ENCODE data around the gene SNTG2. TPM values are rescaled to one million over a fixed set of nuclear protein-coding genes. Genes with fewer than 3 reads are reported as not detected.
"Not testable (repeated sequence)": the region's sequence is repeated elsewhere in the genome, so short reads cannot be mapped to it uniquely, and the experiment has no call there.

SNTG2 gene
- total and polyA plus RNA-seq, 12 donors, result 0.26 to 4.3 (median 0.72) TPM; not detected in 1

- no peak overlapping the region for H3K4me3 ChIP-seq
- no peak overlapping the region for H3K27ac ChIP-seq
- intact Hi-C loops (cut with DNase I), result no loop called here
- no peaks in the 10 kb centered on the region for H3K4me1 ChIP-seq (replicated peaks in 1 of 2)
- H3K36me3 ChIP-seq (replicated peaks in 1 of 2), result no peaks in the 10 kb centered on the region
- TF ChIP-seq CTCF (IDR thresholded peaks at IDR 0.05) (no peak), POLR2A (IDR thresholded peaks at IDR 0.05) (no peak)
- WGBS, 4 donors, result 71 to 86% (median 78%) methylated on average over 12 to 17 of the region's 17 CpGs
- H3K27me3 ChIP-seq, result no peaks in the 10 kb centered on the region
- no peaks in the 10 kb centered on the region for H3K9me3 ChIP-seq (replicated peaks in 1 of 3)
- DNase-seq, result no peak
Measured at GRCh38 chr2:1082456-1083205, 132.0 kb downstream of the SNTG2 start.

GRCh38 chr2:1088192-1088860, 137.7 kb downstream of the SNTG2 start:
- no peak for DNase-seq
- WGBS, 4 donors, result 77 to 85% (median 80%) methylated on average over 6 of the region's 6 CpGs
- no peaks in the 10 kb centered on the region for H3K27me3 ChIP-seq

GRCh38 chr2:1088940-1089339, 138.3 kb downstream of the SNTG2 start:
- DNase-seq, result no peak
- Histone ChIP-seq H3K9me3 (replicated peaks in 1 of 3) (no peaks in the 10 kb centered on the region), H3K4me1 (replicated peaks in 1 of 2) (no peaks in the 10 kb centered on the region), H3K36me3 (replicated peaks in 1 of 2) (no peaks in the 10 kb centered on the region), H3K27me3 (no peaks in the 10 kb centered on the region), H3K27ac (no peak overlapping the region), H3K4me3 (no peak overlapping the region)
- intact Hi-C loops (cut with DNase I), result no loop called here
- WGBS, 4 donors, result 75 to 82% (median 79%) methylated on average over 4 of the region's 4 CpGs
- TF ChIP-seq CTCF (IDR thresholded peaks at IDR 0.05), result no peak
- no peak for TF ChIP-seq POLR2A (IDR thresholded peaks at IDR 0.05)

More at GRCh38 chr2:1088192-1088860, 137.7 kb downstream of the SNTG2 start:
- Histone ChIP-seq H3K4me1 (replicated peaks in 1 of 2) (no peaks in the 10 kb centered on the region), H3K9me3 (replicated peaks in 1 of 3) (no peaks in the 10 kb centered on the region), H3K27ac (no peak overlapping the region), H3K4me3 (no peak overlapping the region), H3K36me3 (replicated peaks in 1 of 2) (no peaks in the 10 kb centered on the region)
- intact Hi-C loops (cut with DNase I), result no loop called here
- no peak for TF ChIP-seq CTCF (IDR thresholded peaks at IDR 0.05)
- TF ChIP-seq POLR2A (IDR thresholded peaks at IDR 0.05), result no peak

GRCh38 chr2:1091895-1092585, 141.4 kb downstream of the SNTG2 start:
- H3K27ac ChIP-seq, result no peak overlapping the region
- 83 to 91% (median 90%) methylated on average over 5 of the region's 5 CpGs for WGBS, 4 donors
- no peak for TF ChIP-seq POLR2A (IDR thresholded peaks at IDR 0.05)
- no peak for TF ChIP-seq CTCF (IDR thresholded peaks at IDR 0.05)
- no peak for DNase-seq
- no peak overlapping the region for H3K4me3 ChIP-seq
- no peaks in the 10 kb centered on the region for H3K36me3 ChIP-seq (replicated peaks in 1 of 2)
- intact Hi-C loops (cut with DNase I), result no loop called here
- no peaks in the 10 kb centered on the region for H3K4me1 ChIP-seq (replicated peaks in 1 of 2)
- no peaks in the 10 kb centered on the region for H3K9me3 ChIP-seq (replicated peaks in 1 of 3)
- H3K27me3 ChIP-seq, result no peaks in the 10 kb centered on the region

DNA sequence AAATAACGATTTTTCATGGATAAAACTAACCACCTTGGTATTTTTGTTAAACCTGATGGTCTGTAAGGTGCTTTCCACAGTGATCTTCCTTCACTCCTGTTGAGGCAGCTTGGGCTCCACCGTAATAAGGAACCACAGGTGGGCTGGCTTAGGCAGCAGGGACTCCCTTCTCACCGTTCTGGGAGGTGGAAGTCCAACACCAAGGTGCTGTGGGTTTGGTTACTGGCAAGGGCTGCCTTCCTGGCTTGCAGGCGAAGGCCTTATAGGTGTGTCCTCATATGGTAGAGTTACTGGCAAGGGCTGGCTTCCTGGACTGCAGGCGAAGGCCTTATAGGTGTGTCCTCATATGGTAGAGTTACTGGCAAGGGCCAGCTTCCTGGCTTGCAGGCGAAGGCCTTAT, 143.0 kb downstream of the SNTG2 start:
- H3K36me3 ChIP-seq (replicated peaks in 1 of 2); H3K27me3 ChIP-seq; intact Hi-C loops (cut with DNase I); H3K4me3 ChIP-seq; H3K9me3 ChIP-seq (replicated peaks in 1 of 3); DNase-seq; H3K27ac ChIP-seq; H3K4me1 ChIP-seq (replicated peaks in 1 of 2): not testable (repeated sequence)
- WGBS, 4 donors, result 79 to 86% (median 83%) methylated on average over 3 to 6 of the region's 6 CpGs
